Measurements from ENCODE around the gene MYOC.
"Not testable (repeated sequence)": the region's sequence is repeated elsewhere in the genome, so short reads cannot be mapped to it uniquely, and the experiment has no call there.

The MYOC gene

DNA sequence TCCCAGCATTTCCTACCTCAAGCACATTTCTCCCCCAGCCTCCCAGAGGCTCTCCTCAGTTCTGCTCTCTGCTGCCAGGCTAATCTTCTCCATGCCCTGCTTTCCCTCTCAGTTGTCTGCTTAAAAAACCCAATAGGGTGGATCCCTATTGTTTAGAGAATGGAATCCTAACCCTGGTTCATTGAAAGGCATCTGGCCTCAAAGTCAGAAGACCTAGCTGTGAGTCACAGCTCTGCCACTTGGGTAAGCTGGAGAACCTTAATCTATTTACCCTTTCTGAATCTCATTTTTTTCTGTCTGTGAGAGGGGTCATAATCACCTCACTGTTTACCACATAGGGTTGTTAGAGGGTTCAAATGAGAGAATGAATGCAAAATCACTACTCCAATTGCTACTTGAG, 12.5 kb upstream of the MYOC start:
- H3K4me1 ChIP-seq (ENCODE audit: control insufficient read depth in 1 of 2, insufficient read depth in 2 of 2, low read length in 2 of 2): peaks cover 4 to 26% of the 10 kb centered on the region in 2 donors
- no peak overlapping the region for H3K4me3 ChIP-seq (ENCODE audit: low read depth in 1 of 2, low read length in 2 of 2)
- H3K27me3 ChIP-seq (ENCODE audit: low read depth, low read length): no peaks in the 10 kb centered on the region
- no peaks in the 10 kb centered on the region for H3K36me3 ChIP-seq (ENCODE audit: control insufficient read depth in 1 of 2, insufficient read depth in 2 of 2, low read length in 2 of 2)
- no peaks in the 10 kb centered on the region for H3K9me3 ChIP-seq (ENCODE audit: control insufficient read depth in 1 of 2, low read length in 2 of 2)
- H3K27ac ChIP-seq (ENCODE audit: low read length): no peak overlapping the region

DNA sequence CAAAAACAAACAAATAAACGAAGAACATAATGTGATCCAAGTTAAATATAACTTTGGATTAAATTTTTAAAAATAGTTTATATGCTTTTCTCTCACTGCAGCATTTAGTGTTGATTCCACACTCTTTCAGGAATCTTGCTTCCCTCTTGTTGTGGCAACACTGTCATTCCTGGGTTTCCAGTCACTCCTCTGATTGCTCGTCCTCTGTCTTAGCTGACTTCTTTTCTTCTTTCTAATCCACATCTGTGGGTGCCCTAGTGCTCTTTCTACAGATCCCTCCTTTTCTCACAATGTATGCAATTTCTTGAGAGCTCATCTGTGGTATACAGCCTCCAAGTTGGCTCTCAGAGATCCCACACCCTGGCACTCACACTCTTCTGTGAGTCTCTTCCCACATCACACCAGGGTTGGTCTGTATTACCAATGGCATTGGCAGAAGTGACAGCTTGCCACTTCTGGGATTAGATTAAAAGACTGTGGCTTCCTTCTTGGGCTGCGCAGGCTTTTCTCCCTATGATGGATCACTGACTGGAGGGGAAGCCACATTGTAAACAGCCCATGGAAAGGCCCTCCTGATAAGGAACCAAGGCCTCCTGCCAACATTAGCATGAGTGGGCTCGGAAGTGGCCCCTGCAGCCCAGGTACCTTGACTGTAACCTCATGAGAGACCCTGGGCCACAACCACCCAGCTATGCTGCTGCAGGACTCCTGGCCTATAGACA, 11.5 kb upstream of the MYOC start:
- H3K4me3 ChIP-seq (ENCODE audit: low read depth in 1 of 2, low read length in 2 of 2): no peak overlapping the region
- H3K4me1 ChIP-seq (ENCODE audit: control insufficient read depth in 1 of 2, insufficient read depth in 2 of 2, low read length in 2 of 2): peaks cover 4 to 26% of the 10 kb centered on the region in 2 donors
- no peaks in the 10 kb centered on the region for H3K27me3 ChIP-seq (ENCODE audit: low read depth, low read length)
- peak overlapping the region; percentile 14 for H3K27ac ChIP-seq (ENCODE audit: low read length)
- H3K36me3 ChIP-seq (ENCODE audit: control insufficient read depth in 1 of 2, insufficient read depth in 2 of 2, low read length in 2 of 2): no peaks in the 10 kb centered on the region
- H3K9me3 ChIP-seq (ENCODE audit: control insufficient read depth in 1 of 2, low read length in 2 of 2): no peaks in the 10 kb centered on the region

- no peaks in the 10 kb centered on the region for H3K27me3 ChIP-seq (ENCODE audit: low read depth, low read length)
- no peaks in the 10 kb centered on the region for H3K36me3 ChIP-seq (ENCODE audit: control insufficient read depth in 1 of 2, insufficient read depth in 2 of 2, low read length in 2 of 2)
- no peaks in the 10 kb centered on the region for H3K9me3 ChIP-seq (ENCODE audit: control insufficient read depth in 1 of 2, low read length in 2 of 2)
- peak overlapping the region; percentile 14 for H3K27ac ChIP-seq (ENCODE audit: low read length)
- peaks cover 4 to 26% of the 10 kb centered on the region in 2 donors for H3K4me1 ChIP-seq (ENCODE audit: control insufficient read depth in 1 of 2, insufficient read depth in 2 of 2, low read length in 2 of 2)
- no peak overlapping the region for H3K4me3 ChIP-seq (ENCODE audit: low read depth in 1 of 2, low read length in 2 of 2)
Observed at GRCh38 chr1:171663036-171663853, 10.8 kb upstream of the MYOC start.

DNA sequence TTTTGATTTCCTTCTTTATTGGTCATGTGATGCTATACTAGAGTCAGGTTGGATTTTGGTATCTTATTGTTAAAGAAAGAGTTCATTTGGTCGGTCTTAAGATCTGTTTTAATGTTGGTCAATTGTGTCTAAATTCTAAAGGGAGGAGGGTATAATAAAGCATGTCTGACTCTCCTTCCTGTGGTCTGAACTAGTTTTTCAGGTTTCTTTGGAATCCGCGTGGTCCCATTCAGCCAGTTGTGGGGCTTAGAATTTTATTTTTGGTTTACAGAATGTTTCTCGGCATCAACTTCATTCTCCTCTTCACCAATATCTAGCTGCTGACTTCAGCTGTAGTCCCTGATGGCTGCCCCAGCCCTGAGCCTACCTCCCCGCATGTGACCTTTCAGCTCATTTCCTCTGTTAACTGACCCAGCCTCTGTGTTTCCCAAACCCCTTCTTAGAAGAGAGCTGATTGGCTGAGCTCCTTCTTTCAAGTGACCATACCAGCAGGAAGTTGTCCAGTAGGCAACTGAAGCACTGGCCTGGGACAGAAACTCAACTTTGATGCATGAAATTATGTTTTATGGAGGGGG, 8.7 kb upstream of the MYOC start:
- H3K27ac ChIP-seq (ENCODE audit: low read length): no peak overlapping the region
- H3K9me3 ChIP-seq (ENCODE audit: control insufficient read depth in 1 of 2, low read length in 2 of 2): no peaks in the 10 kb centered on the region
- no peak overlapping the region for H3K4me3 ChIP-seq (ENCODE audit: low read depth in 1 of 2, low read length in 2 of 2)
- no peaks in the 10 kb centered on the region for H3K27me3 ChIP-seq (ENCODE audit: low read depth, low read length)
- H3K4me1 ChIP-seq (ENCODE audit: control insufficient read depth in 1 of 2, insufficient read depth in 2 of 2, low read length in 2 of 2): peaks cover 4 to 22% of the 10 kb centered on the region in 2 donors
- no peaks in the 10 kb centered on the region for H3K36me3 ChIP-seq (ENCODE audit: control insufficient read depth in 1 of 2, insufficient read depth in 2 of 2, low read length in 2 of 2)

DNA sequence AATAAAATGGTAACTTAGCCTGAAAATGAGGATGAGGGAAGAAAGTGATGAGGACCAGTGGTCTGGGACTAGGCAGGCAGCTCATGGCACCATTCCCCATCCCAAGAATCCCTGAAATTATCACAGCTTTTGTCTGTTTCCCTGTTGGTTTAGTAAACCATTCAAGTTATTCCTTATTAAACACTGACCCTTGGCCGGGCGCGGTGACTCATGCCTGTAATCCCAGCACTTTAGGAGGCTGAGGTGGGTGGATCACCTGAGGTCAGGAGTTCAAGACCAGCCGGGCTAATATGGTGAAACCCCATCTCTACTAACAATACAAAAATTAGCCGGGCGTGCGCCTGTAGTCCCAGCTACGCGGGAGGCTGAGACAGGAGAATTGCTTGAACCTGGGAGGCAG, 3.7 kb upstream of the MYOC start:
- H3K4me1 ChIP-seq (ENCODE audit: control insufficient read depth in 1 of 2, insufficient read depth in 2 of 2, low read length in 2 of 2): peaks cover 5 to 29% of the 10 kb centered on the region in 2 donors

GRCh38 chr1:171655746-171656116, 3.2 kb upstream of the MYOC start:
- Histone ChIP-seq H3K27ac (ENCODE audit: low read length) (no peak overlapping the region), H3K4me1 (ENCODE audit: control insufficient read depth in 1 of 2, insufficient read depth in 2 of 2, low read length in 2 of 2) (peaks cover 5 to 29% of the 10 kb centered on the region in 2 donors), H3K4me3 (ENCODE audit: low read depth in 1 of 2, low read length in 2 of 2) (no peak overlapping the region)

More for the DNA sequence above, 3.7 kb upstream of the MYOC start:
- not testable (repeated sequence) for H3K4me3 ChIP-seq (ENCODE audit: low read depth in 1 of 2, low read length in 2 of 2); H3K27me3 ChIP-seq (ENCODE audit: low read depth, low read length); H3K36me3 ChIP-seq (ENCODE audit: control insufficient read depth in 1 of 2, insufficient read depth in 2 of 2, low read length in 2 of 2); H3K27ac ChIP-seq (ENCODE audit: low read length); H3K9me3 ChIP-seq (ENCODE audit: control insufficient read depth in 1 of 2, low read length in 2 of 2)

DNA sequence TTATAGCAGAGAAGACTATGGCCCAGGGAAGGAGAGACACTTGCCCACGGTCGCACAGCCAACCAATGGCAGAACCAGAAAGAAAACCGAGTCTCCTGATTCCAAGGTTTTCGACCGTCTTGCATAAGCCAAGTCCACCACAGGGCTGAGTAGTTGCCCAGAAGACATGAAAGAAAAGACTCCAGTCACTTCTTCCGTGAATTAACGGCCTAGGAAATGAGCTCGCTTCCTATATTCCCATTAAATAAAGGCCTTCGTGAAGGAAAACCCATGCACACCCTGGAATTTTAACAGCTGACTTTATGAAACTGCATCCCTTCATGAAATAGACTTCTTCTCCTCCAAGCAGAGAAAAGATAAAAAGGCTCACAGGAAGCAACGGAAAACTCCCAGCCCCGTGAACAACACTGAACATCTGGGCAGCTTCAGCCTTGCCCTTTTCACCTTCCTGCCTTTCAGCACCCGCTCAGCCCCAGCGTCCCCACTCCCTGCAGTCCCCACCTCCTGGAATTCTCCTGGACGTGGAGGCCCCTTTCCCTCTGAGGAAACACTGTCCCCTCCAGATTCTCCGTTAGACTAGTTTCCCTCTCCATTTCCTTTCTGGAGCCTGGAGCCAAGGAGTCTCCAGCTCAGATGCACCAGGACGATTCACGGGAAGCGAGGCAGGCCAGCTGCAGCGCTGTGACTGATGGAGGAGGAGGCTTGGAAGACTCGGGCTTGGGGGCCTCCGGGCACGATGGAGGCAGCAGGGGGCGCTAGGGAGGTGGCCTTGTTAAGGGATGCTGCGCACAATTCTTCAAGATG, 2.7 kb upstream of the MYOC start:
- no peaks in the 10 kb centered on the region for H3K27me3 ChIP-seq (ENCODE audit: low read depth, low read length)
- H3K36me3 ChIP-seq (ENCODE audit: control insufficient read depth in 1 of 2, insufficient read depth in 2 of 2, low read length in 2 of 2): no peaks in the 10 kb centered on the region
- peak overlapping the region in 1 of 2 donors; percentile 24 for H3K4me3 ChIP-seq (ENCODE audit: low read depth in 1 of 2, low read length in 2 of 2)
- H3K27ac ChIP-seq (ENCODE audit: low read length): peak overlapping the region; percentile 62
- H3K4me1 ChIP-seq (ENCODE audit: control insufficient read depth in 1 of 2, insufficient read depth in 2 of 2, low read length in 2 of 2): peaks cover 5 to 29% of the 10 kb centered on the region in 2 donors
- H3K9me3 ChIP-seq (ENCODE audit: control insufficient read depth in 1 of 2, low read length in 2 of 2): no peaks in the 10 kb centered on the region

More at GRCh38 chr1:171655746-171656116, 3.2 kb upstream of the MYOC start:
- no peaks in the 10 kb centered on the region for H3K9me3 ChIP-seq (ENCODE audit: control insufficient read depth in 1 of 2, low read length in 2 of 2)
- no peaks in the 10 kb centered on the region for H3K36me3 ChIP-seq (ENCODE audit: control insufficient read depth in 1 of 2, insufficient read depth in 2 of 2, low read length in 2 of 2)
- H3K27me3 ChIP-seq (ENCODE audit: low read depth, low read length): no peaks in the 10 kb centered on the region

- H3K4me3 ChIP-seq (ENCODE audit: low read depth in 1 of 2, low read length in 2 of 2): peak overlapping the region in 1 of 2 donors; percentile 24
- H3K4me1 ChIP-seq (ENCODE audit: control insufficient read depth in 1 of 2, insufficient read depth in 2 of 2, low read length in 2 of 2): peaks cover 5 to 29% of the 10 kb centered on the region in 2 donors
- no peaks in the 10 kb centered on the region for H3K36me3 ChIP-seq (ENCODE audit: control insufficient read depth in 1 of 2, insufficient read depth in 2 of 2, low read length in 2 of 2)
- H3K9me3 ChIP-seq (ENCODE audit: control insufficient read depth in 1 of 2, low read length in 2 of 2): no peaks in the 10 kb centered on the region
- no peaks in the 10 kb centered on the region for H3K27me3 ChIP-seq (ENCODE audit: low read depth, low read length)
- H3K27ac ChIP-seq (ENCODE audit: low read length): peak overlapping the region; percentile 62
Observed at GRCh38 chr1:171654201-171654941, 1.9 kb upstream of the MYOC start.

- Histone ChIP-seq H3K27me3 (ENCODE audit: low read depth, low read length) (no peaks in the 10 kb centered on the region), H3K27ac (ENCODE audit: low read length) (peak overlapping the region; percentile 62), H3K4me3 (ENCODE audit: low read depth in 1 of 2, low read length in 2 of 2) (no peak overlapping the region), H3K36me3 (ENCODE audit: control insufficient read depth in 1 of 2, insufficient read depth in 2 of 2, low read length in 2 of 2) (no peaks in the 10 kb centered on the region), H3K9me3 (ENCODE audit: control insufficient read depth in 1 of 2, low read length in 2 of 2) (no peaks in the 10 kb centered on the region), H3K4me1 (ENCODE audit: control insufficient read depth in 1 of 2, insufficient read depth in 2 of 2, low read length in 2 of 2) (peaks cover 5 to 29% of the 10 kb centered on the region in 2 donors)
Observed at GRCh38 chr1:171653796-171654195, 1.3 kb upstream of the MYOC start.

DNA sequence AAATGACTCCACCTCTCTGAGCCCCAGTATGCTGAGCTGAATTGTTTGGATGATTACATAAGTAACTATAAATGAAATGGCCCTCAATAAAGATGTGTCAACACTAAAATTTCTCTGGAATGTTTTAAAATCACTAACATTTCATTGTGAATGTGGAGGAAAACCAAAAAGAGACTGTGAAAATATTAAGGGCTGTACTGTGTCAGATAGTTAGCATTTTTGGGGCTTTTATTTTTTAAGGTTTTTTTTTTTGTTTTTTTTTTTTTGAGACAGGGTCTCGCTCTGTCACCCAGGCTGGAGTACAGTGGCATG, 6.3 kb downstream of the MYOC start:
- Histone ChIP-seq H3K36me3 (ENCODE audit: control insufficient read depth in 1 of 2, insufficient read depth in 2 of 2, low read length in 2 of 2) (no peaks in the 10 kb centered on the region), H3K27ac (ENCODE audit: low read length) (no peak overlapping the region), H3K27me3 (ENCODE audit: low read depth, low read length) (no peaks in the 10 kb centered on the region), H3K4me3 (ENCODE audit: low read depth in 1 of 2, low read length in 2 of 2) (peak overlapping the region in 1 of 2 donors; percentile 38), H3K4me1 (ENCODE audit: control insufficient read depth in 1 of 2, insufficient read depth in 2 of 2, low read length in 2 of 2) (peaks cover 0 to 16% of the 10 kb centered on the region in 2 donors), H3K9me3 (ENCODE audit: control insufficient read depth in 1 of 2, low read length in 2 of 2) (no peaks in the 10 kb centered on the region)
